NCI-H748 (cell line): ENCODE results near the gene SHROOM3.
A peak's percentile ranks its signal among the peaks of the same experiment; 100 is the strongest.

Experiments used
- DNase-seq: peaks from one replicate; lab custom pipeline; 2025; ENCODE audit not compliant: unreplicated experiment; lab: John Stamatoyannopoulos, UW

Gene SHROOM3

DNA sequence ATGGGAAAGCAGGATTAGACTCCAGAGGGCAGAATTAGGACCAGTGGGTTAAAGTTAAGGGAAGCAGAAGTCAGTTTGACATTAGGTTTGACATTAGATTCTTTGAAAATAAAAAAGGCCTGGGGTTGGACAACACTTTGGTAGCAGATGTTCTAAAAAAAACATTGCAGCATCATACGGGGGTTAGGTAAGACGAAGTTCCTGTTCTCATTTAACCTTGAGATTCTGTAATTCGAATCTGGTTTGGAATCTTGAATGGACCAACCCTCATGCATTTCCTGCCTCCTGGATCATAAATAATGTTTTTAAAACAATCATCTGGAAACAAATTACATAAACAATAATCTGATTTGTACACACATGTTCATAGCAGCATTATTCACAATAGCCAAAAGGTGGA, 181.0 kb downstream of the SHROOM3 start:
- DNase-seq: no peak

DNA sequence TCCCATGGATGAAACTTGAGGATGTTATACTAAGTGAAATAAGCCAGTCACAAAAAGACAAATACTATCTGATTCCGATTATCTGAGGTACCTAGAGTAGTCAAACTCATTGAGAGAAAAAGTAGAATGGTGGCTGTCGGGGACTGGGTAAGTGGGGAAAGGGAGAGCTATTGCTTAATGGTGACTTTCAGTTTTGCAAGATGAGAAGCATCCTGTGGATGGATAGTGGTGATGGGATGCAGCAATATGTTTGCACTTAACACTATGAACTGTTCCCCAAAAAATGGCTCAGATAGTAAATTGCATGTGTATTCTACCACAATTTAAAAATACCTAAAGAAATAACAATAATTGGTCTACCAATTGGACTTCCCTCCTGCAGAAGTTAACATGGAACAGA, 181.5 kb downstream of the SHROOM3 start:
- no peak for DNase-seq

DNA sequence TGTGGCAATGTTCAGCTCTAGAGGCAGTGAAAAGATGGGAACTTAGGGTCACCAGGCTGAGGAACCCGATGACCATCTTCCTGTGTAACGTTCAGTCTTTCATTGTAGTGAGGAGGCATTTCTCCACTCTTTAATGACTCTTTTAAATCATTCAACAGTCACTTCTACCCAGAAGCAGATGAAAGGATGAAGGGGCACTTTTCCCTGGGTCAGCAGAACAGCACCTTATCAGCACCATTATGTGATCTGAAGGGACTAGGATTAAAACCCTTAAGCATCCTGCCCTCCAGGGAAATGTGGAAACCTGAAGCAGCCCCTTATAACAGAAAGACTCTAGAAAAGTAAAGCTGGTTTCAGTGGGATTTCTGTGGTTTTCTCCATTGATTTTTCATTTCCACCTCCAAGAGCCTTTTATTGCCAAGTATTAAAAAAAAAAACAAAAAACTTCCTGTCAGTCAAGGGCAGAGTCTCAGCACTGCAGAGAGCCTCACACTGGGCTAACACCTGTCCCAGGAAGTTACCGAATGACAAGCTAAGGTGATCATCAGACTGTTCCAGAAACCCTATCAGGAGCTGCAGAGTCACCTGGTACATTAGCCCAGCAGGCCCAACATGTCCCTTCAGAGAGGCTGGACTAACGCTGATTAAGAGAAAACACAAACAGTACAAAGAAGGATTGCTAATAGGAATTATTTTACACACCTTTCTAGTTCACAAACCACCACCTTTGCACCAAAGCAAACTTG, 185.9 kb downstream of the SHROOM3 start:
- DNase-seq: peak; percentile 11

DNA sequence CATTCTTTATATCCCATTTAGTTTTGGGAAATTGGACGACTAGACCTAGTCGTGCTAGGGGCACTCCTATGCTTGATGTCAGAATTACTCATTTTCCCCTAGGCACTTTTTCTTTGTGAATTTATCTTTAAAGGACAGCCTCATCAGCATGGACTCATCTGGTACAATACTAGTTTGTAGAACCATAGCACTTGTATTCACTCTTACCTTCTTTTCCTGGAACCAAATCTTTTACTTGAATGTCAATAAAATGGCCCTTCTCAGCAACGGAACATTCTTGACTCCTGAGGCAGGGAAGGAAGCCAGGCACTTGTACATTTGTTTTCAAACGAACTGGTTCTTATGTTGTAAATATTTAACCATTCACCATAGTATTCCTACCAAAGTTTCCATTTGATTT, 187.1 kb downstream of the SHROOM3 start:
- no peak for DNase-seq

DNA sequence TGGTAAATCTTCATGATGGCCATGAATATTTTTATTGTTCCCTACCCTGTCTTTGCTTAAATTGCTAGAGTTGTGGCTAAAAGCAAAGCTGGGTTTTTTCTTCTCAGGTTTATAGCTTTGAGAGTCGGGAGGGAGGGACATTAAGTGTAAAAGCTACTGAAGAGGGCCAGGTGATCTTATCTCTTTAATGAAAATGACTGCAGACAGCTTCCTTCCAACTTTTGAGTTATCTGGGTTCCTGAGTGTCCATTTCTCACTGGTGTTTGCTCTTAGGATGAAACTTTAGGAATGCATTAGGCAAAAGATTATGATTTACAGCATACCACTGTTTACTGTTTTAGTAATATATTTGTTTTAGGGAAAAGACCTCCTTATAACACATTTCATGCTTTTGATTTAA, 187.7 kb downstream of the SHROOM3 start:
- DNase-seq: no peak

DNA sequence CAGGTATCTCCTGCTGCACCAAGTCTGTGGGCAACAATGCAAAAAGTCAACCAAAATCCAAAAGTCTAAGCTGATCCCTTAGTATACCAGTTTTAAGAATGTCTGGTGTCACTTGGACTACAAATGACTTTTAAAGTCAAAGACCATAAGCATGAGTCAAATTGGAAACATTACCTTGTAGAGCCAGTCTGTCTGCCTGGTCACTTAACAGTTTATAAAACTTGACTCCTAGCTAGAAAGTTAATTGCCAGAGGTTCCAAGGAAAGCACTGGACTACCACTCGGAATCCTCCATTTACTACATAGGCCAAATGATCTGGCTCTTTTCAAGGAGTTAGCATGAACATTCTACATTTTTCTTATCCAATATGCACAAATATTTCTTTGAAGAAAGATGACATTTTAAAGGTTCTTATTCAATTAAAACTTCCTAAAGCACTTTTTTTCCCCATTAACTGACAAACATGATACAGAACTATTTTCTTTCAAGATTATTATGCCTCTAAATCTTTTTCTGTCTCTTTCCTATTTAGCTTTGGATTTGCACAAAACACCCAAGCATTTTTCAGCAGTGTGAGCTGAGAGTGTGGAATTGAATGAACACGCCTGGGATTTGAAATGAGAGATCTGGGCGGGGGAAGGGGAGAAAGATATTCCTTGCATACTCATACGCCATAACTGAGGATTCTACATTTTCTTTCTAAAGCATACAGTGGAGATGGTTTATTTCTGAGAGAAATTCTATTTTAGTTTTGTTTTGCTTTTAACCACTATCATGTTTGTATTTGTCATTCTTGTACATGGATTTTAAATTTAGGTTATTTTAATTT, 188.4 kb downstream of the SHROOM3 start:
- DNase-seq: no peak

DNA sequence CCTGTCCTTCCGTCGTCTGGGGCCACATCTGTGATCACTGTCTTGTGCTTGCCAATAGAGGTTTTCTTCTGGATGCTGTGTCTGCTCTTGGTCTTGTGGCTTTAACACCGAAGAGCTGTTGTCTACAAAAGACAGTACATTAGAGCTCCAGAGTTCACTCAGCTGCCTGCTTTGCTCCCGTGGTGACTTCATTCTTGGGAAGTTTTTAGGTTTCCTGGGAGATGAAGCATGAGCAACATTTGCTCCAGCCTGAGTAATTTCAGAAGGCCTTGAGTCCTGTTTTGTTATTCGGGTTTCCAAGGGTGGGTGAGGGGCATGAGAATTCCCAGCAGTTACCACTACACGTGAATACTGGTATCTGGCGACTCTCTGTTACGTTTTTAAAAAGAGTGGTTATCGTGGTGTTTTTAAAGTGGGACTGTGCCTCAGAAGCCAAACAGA, 189.2 kb downstream of the SHROOM3 start:
- DNase-seq: no peak

DNA sequence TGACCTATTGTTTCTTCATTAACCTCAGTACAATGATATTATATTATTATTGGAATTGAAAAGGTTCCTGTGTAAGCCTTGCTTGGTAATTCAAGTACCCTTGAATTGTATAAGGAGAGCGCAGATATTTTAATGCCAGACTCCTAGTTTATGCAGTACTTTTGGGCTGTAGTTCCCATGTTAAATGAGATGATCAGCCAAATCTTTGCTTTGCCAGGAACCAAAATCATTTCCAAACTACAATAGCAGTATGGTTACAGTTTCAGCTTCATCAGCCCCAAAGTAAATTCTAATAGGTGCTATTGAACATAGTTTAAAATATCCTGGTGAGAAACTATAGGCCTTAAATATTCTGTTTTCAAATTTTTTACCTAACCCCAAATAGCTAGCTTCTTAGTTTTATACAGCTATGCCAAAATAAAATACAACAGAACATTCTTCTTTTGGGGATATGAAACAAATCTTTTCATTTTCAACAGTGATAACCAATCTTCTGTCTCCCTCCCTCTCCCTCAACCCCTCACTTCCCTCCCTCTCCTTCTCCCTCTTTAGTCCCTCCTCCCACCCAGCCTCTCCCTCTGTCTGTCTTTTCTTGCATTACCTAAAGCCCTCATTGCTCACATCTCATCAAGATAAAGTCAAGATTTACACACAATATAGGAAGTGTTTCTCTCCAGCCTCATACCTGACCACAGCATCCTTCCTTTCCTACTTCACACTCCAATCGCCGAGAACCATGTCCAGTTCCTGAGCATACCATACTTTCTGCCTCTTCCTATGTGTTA, 190.1 kb downstream of the SHROOM3 start:
- DNase-seq: no peak

DNA sequence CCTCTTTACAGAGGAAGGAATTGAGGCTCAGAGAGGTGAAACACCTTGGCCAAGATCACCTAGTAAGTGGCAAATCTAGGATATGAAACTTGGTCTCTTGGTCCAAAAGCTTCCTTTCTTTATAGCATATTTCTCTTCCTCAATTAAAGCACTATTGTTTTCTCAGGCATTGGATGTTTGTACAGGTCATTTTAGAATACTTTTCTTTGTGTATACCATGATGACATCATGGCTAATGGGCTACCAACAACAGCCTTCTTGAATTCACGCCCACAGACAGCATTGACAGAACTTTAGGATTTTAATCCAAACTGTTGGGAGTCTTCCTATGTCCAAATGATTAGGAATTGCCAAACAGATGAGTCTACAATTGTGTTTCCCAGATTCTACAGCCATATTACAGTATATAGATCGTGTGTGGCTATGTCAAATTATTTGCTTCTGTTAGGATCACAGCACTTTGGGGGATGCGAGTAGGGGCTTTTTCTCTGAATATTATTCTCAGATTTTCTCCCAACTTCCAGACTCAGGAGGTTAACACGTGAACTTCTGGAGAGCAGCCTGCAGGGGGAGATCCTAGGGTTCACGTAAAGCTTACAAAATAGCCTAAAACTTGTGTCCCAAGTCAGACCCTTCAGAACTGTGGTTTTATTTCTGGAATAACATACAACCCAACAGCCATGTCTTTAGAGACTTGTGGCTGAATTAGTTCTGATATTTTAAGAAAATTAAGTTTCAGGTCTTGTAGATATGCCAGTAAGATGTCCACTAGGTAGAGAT, 191.8 kb downstream of the SHROOM3 start:
- peak; percentile 0 for DNase-seq

DNA sequence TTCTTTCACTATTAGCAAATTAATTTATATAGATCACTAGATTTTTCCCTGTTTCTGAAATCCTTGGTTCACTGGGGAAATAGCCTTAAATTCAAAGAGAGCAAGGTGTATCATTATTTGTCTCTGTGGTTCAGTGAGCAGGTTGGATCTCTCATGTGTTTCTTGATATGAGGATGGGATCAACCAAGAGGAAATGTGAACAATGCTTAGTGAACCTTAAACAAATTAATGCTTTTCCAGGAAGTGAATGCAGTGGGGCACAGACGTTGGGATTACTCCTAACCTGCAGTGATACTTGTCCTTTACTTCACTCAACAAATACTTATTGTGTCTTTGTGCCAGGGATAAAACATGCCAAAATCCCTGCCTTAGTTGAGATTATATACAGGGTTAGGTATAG, 193.2 kb downstream of the SHROOM3 start:
- DNase-seq: no peak

DNA sequence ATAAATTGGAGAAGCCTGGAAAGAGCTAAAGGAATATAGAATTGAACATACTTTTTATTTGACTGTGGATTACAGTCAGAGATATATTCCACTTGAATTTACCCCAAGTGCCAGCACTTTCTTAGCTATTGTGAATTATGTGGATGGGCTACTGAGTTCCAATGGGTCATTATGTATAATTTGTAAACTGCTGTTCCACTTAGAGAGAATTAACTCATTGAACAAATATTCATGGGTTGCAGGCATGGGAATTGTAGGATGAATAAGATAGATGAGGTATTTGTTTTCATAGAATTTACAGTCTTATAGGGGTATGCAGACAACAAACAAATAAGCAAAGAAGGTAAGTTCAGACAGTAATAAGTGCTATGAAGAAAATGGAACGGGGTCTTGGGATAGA, 195.7 kb downstream of the SHROOM3 start:
- DNase-seq: no peak

DNA sequence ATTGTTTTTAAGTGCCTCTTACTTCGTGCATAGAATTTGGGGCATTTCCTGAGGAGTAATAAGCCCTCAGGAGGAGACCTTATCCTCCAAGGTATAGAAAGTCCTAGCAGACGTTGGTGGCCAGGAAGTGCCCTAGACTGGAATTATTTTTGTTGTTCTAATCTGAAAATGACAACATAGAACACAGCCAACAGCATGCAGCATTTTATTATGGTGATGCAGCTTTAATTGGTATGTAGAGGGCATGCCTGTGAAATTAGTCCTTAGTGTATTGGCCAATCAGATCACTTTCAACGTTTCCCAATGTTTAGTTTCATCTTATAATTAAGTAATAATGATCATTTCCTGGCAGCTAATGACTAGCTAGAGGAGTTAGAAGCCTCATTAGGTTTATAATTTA, 199.2 kb downstream of the SHROOM3 start:
- DNase-seq: no peak

DNA sequence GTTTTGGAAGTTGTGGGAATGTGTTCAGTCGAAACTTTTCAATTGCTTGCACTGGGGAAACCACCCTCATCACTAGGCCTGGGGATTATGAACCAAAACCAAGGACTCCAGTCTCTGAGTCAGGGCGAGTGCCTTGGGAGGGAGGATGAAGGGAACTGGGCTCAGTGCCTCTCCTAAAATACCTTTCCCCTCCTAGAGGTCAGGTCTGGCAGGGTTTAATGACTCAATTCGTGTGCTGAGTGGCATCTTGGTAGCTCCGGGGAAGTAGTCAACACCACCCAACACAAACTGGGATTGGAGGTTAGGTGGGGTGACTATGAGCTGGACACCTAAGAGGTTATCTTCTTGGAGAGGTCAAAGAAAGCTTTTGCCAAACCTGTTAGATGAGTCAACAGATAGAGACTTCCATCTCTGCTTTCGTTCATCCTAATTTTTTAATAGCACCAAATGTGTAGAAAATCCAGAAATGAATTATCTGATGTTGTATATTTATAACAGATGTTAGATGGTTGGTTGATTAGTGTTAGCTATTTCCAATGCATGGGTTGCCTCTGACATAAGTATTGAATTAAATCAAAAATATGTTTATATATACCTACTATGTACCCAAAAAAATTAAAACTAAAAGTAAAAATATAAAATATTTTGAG, 202.8 kb downstream of the SHROOM3 start:
- no peak for DNase-seq

DNA sequence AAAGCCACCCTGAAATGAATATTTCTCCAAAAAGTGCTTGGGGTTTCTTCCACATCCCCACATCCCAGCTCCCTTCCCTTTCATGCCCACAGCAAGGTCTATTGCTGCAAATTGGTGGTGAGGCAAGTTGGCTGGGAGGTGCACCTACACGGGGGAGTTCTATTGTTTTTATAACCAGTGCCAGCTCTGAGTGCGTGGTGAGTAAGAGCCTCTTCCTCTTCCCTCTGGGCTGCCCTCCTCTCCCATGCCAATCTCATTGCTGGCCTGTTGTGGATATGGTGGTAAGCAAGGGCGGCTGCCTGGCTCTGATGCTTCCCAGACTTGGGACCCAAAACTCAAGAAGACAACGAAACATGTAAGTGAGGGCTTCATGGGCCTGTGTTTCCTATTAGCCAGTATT, 204.3 kb downstream of the SHROOM3 start:
- peak; percentile 20 for DNase-seq

DNA sequence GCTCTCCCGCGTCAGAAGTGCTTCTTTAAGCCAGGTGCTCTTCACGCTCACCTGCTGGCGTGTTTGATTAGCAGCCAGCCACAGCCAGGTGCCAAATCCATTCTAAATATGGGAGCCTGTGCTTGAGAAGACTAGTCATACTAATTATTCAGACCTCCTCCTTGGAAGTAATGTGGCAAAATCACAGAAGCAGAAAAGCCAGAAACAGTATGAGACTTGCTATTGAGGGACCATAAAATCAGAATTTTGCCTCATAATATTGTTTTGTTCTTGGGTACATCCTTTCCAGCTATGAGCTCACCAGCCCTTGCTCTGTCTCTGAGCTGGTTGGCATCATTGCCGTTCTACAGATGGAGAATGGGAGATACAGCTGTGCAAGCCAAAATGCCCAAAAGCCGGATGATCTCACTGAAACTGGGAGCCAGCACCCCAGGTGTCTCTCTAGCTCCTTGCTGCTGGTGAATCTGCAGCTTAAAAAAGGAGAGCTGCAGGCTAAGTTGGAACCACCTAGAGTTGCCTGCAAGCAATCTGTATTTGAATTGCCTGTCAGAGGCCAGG, 205.4 kb downstream of the SHROOM3 start:
- peak; percentile 90 for DNase-seq

DNA sequence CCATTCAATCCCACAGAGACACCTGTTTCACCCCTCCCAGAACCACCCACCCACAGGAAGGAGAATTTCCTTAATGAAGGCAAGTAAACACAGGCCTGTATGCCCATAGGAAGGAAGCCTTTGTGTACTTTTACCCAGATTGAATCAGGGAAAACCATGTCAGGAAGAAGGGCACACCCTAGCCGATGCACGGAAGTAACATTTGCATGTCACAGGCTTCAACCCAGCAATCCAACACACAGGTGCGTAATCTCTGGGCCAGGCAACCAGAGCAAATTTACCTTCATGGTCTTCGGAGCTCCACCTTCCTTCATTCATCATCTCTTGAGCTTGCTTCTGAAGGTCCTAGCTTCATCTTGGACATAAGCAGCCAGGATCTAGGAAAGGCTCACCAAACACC, 206.3 kb downstream of the SHROOM3 start:
- DNase-seq: peak; percentile 82

DNA sequence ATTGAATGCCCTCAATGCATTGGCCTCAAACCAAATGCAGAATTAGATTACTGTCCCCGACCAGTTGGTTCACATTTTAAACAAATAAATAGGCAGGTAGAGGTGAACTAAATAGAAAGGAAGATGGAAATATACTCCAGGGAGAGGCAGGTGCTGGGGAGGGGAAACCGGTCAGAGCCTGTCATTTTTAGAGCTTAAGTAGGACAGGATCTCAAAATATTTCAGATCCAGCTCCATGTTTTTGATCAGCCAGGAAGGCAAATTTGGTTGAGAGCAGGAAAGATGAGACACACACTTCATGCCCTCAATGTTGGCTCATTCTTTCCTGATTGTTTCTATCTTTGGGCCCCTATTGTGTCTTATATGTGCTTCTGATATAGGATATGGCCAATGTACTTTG, 206.7 kb downstream of the SHROOM3 start:
- peak; percentile 30 for DNase-seq

DNA sequence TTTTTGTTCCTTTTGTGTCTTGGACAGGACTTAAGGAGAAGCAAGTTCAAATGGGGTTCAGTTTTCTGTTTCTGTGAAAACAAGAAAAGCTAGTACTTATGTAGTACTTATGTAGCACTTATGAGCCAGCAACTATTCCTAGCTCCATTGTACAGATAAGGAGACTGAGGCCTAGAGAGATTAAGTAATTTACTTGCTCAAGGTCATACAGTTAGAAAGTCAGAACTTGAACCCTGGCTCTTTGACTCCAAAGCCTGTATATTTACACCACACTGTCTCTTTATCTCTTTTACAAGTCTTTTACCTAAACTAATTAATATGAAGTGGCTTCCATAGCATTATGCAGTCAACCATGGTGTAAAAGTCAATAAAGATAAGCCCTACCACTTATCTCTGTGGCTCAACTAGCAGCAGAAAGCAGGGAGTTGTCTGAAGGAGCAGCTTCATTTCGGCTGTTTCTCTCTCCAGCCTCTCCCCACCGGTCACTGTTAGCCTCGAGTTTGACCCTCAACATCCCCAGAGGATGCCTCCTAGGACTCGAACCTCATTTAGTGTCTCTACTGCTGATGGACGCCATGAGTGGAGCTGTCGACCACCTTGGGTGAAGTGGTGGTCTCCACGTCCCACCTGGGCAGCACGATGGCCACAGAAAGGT, 209.9 kb downstream of the SHROOM3 start:
- peak; percentile 1 for DNase-seq

DNA sequence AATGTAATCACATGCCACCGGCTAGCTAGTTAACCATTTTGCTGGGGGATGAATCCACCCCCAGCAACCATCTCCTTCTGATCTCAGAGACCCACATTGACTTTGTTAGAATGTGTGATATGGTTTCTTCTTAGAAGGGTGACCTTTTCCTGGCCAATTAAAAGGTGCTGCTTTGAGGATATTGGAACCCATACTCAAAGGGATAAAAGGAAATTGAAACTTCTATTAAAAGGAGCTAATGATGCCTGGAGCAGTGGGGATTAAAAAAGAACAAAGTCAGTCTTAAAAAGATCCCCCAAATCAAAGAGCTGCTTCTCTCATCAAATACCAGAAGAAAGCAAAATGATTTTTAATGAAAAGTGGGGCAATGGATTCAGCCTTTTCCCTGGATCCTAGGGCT, 214.1 kb downstream of the SHROOM3 start:
- no peak for DNase-seq

DNA sequence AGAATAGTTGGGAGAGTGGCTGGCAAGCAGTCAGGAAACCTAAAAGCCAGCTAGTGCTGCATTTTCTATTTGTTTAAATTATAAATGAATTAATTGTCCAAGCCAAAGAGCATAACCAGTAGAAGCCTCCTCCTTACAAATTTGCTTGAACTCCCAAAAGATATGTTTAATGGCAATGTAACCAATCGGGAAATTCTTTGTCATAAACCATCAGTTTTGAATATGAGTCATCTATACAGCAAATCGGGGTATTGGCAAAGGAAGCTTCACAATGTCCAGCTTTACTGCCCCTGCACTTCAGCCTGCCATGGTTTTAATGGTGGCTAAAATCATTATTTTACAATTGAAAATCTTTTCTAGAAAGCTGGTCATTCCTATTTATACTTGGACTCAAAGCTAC, 216.6 kb downstream of the SHROOM3 start:
- DNase-seq: no peak
